Epidermal melanocyte (primary cell): Measurements from ENCODE around the gene INHBE.
A peak's percentile ranks its signal among the peaks of the same experiment; 100 is the strongest.
"Not testable (repeated sequence)": the region's sequence is repeated elsewhere in the genome, so short reads cannot be mapped to it uniquely, and the experiment has no call there.

Experiments
- DNase-seq: peaks from one replicate; pipeline ENCODE4 v3.0.0; 2011; ENCODE audit warnings: low spot score; ENCODE audit not compliant: insufficient read length

The INHBE gene

GRCh38 chr12:57441393-57441792 is 13.7 kb upstream of the INHBE start:
- DNase-seq = not testable (repeated sequence)

- no peak for DNase-seq
Observed at GRCh38 chr12:57441846-57442427, 13.2 kb upstream of the INHBE start.

GRCh38 chr12:57444337-57444736 is 10.8 kb upstream of the INHBE start:
- DNase-seq = not testable (repeated sequence)

- no peak for DNase-seq
Observed at GRCh38 chr12:57444744-57445143, 10.4 kb upstream of the INHBE start.

GRCh38 chr12:57446292-57446960 is 8.7 kb upstream of the INHBE start:
- no peak for DNase-seq

- no peak for DNase-seq
Observed at GRCh38 chr12:57448669-57449068, 6.4 kb upstream of the INHBE start.

- no peak for DNase-seq
Observed at GRCh38 chr12:57449375-57449774, 5.7 kb upstream of the INHBE start.

GRCh38 chr12:57450057-57450456 is 5.0 kb upstream of the INHBE start:
- DNase-seq = no peak

- no peak for DNase-seq
Observed at GRCh38 chr12:57451233-57451778, 3.8 kb upstream of the INHBE start.

GRCh38 chr12:57452181-57452936 is 2.7 kb upstream of the INHBE start:
- no peak for DNase-seq

GRCh38 chr12:57452937-57453509 is 2.1 kb upstream of the INHBE start:
- DNase-seq = no peak

GRCh38 chr12:57454213-57454565 is 918 bp upstream of the INHBE start:
- DNase-seq = no peak

- DNase-seq = no peak
Observed at GRCh38 chr12:57455374-57456144, 452 bp downstream of the INHBE start.

- no peak for DNase-seq
Observed at GRCh38 chr12:57456145-57456700, 1.1 kb downstream of the INHBE start.

- DNase-seq = no peak
Observed at GRCh38 chr12:57456737-57457490, 1.8 kb downstream of the INHBE start.

- no peak for DNase-seq
Observed at GRCh38 chr12:57458665-57459054, 3.6 kb downstream of the INHBE start.

- peak; percentile 80 for DNase-seq
Observed at GRCh38 chr12:57459055-57459749, 4.1 kb downstream of the INHBE start.

GRCh38 chr12:57459750-57460467 is 4.8 kb downstream of the INHBE start, which contains the start of gene GLI1:
TSS of gene GLI1 (plus strand) at chr12:57459785. CDS start at chr12:57463692, 3,907 bp downstream.
- DNase-seq = no peak

GRCh38 chr12:57460468-57460784 is 5.3 kb downstream of the INHBE start:
- DNase-seq = no peak
